Occipital lobe (tissue), 2 donors: ENCODE measurements around the gene MYOG. TPM values are rescaled to one million over a fixed set of nuclear protein-coding genes. Genes with fewer than 3 reads are reported as not detected.

Experiments used
- DNase-seq: peaks from one replicate; lab custom pipeline; 2025; lab: John Stamatoyannopoulos, UW
- total RNA-seq: library from RNA; depleted of rRNA; stranded (reverse); fragments of >200 nt; gene quantifications from one replicate; pipeline ENCODE4 v1.2.3, GENCODE V29; 2014

The MYOG gene
- total RNA-seq, 1 donor from 2014 or later, result not detected

DNA sequence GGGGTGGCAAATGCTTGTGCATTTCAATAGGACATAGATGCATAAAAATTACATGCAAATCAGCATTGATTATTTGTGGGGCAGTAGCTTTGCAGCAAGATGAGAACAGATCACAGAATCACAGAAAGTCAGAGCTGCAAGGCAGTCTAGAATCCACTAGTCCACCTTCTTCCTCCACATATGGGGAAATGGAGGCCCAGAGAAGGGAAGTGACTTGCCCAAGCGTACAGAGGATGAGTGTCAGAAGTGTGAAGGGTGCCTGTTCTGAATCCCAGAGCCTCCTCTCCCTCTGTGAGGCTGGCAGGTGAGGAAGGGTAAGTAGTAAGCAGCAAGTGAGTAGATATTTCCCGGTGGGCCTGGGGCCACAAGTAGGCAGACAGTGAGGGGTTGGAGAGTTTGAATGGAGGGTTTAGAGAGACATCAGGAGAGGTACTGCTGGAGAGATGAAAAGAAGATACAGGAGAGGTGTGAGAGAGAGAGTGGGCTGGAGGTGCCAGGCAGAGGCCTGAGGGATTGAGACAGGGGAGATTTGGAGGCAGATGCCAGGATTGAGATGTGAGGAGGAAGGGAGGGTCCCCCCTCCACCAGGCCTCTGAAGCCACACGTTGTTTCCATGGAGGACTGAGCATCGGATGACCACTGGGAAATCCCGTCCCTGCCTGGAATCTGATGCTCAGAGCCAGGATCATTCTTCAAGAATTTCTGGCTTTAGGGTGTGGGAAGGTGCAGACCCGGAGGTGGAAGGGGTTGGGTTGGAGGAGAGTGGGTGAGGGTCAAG, 4.8 kb upstream of the MYOG start:
- DNase-seq, result no peak

DNA sequence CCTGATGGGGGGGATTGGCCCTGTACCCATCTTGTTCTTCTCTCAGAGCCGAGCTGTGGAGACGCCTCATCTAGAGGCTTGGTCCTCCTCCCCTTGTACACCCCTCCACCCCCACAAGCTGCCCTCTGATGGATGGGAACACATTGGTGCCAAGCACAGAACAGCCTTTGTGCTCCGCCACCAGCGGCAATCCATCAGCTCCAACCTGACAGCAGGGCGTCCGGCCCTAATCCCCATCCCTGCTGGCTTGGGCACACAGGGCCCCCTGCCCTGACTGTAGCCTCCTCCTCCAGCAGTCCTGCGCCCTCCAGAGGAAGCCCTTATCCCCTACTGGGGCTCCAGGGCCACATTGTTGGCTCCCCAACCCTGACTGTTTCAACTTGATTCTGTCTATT, 3.8 kb upstream of the MYOG start:
- no peak for DNase-seq

GRCh38 chr1:203089001-203089650, 3.3 kb upstream of the MYOG start:
- DNase-seq, result no peak

- no peak for DNase-seq
These were observed 2.6 kb upstream of the MYOG start for GRCh38 chr1:203088441-203088840.

DNA sequence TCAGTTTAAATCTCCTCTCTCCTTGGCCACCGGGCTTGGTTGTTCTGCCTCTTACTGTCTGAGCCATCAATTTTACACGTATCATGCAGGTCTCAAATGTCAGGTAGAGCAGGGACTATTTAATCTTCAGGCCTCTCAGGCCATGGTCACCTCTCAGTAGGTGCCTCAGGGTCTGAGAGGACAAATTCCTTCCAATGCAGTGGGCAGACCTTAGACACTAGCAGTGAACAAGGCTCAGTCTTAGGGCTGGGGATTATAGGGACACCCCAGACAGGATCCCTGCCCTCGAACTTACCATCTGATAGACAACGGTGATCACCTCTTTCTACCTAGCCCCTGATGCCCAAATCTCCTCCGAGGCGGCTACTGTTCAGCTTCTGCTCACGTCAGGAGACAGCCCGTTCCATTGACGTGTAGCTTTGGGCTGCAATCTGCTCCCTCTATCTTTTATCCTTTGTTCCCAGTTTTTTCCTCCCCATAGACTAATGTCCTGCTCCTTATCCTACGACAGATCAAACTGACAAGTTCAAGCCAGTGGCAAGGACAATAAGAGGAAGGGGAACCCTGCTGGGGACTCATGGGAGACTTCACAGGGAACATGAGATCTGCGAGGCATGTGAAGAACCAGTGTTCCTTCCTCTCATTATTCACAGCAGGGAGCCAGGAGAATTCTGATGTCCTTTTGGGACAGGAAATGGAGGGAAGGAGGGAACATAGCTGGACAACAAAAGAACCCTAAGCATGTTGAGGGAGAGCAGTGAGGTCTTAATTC, 1.4 kb upstream of the MYOG start:
- no peak for DNase-seq

DNA sequence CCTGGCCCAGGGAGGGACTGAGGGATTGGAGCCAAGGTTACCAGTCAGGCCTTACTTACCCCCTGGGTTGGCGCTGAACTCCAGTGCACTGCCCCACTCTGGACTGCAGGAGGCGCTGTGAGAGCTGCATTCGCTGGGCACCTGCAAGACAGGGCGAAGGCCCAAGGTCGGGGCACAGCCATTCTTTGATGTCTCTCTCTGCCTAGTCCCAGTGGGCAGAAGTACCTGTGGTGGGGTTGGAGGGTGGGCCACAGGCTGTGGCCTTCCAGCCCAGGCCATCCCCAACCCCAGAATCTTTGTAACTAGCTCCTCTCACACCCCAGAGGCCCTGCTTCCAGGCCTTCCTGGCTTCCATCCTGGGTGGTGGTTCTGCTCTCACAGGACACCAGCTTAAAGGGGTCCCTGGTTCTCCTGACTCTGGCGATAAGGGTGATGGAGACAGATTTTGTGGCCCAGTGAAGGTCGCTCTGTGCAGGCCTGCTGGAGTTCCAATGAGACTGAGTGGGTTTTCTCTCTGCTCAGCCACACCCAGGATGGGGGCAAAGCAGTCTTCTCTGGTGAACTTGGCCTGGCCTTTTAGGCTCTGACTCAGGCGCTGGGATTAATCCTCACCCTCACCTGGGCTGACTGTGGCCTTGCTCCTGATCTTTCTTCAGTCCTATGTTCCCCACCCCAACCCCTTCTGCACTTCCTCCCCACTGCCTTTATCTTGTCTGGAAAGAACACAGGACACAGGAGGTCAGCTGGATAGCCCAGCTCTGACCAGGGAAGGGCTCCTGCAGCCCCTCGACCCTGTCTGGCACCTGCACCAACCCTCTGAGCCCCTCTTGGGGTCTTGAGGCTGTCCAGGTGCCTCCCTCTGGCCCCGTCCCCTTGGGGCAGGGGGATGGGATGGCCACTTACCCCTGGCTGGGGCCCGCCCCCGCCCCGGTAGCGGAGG, 954 bp downstream of the MYOG start:
- no peak for DNase-seq

DNA sequence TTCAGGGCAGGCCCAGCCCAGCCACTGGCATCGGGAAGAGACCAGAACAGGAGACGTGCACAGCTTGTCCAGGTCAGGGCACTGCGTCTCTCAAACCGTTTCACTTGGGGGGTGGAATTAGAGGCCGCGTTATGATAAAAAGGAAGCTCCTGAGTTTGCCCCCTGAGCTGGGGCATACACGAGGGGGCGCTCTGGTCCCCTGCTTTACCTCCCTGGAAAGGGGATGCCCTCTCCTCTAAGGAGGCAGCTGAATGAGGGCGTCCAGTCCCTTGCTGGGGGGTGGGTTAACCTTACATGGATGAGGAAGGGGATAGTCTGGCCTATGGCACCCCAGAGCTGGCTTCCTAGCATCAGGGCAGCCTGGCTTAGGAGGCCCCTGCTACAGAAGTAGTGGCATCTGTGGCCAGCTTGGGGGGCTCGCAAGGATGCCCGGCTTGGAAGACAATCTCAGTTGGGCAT, 2.3 kb downstream of the MYOG start:
- no peak for DNase-seq

DNA sequence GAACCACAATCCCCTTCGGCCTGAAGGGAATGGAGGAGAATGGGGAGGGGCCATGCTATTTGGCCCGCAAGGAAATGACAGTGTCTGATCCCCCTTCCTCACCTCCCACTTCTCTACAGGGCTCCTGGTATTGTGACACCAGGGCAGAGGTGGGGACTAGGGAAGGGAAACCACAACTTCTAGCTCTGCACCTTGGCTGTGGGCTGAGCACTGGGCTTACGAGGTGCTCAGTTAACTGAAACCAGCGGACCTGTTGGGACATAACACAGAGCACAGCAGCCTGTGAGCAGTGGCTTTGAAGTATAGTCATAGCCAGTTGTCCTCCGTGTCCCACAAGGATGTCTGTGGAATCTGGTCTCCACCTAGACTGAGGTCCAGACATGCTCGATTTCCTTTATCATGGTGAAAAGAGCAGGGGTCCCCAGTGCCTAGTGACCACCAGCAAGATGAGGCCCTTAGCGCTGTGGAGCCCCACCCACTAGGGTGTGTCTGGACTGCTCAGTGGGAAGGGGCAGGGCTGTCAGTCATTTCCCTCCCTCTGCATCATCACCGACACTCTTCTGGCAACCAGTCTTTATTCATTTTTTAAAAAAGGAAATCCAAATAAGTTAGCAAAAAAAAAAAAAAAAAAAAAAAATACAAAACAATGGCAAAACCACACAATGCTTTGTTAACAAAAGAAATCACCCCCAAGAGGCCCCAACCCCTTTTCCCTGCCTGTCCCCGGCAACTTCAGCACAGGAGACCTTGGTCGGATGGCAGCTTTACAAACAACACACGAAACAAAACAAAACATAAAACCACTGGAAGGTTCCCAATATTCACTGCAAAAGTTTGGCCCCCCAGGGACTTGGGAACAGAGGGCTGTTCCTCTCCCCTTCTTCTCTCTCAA, 3.0 kb downstream of the MYOG start:
- DNase-seq, result no peak

DNA sequence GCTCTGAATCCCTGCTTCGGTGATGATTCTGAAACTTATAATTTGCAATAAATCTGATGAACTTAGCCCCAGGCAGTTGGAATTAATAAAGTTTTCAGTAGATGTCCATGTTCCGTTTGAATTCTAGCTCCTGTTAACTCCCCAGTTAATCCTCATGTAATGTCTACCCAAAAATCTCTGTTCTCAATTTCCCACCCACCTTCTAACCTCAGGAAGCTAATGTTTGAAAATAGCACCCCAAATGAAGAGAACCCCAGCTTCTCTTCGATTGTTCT, 3.6 kb downstream of the MYOG start:
- no peak for DNase-seq

DNA sequence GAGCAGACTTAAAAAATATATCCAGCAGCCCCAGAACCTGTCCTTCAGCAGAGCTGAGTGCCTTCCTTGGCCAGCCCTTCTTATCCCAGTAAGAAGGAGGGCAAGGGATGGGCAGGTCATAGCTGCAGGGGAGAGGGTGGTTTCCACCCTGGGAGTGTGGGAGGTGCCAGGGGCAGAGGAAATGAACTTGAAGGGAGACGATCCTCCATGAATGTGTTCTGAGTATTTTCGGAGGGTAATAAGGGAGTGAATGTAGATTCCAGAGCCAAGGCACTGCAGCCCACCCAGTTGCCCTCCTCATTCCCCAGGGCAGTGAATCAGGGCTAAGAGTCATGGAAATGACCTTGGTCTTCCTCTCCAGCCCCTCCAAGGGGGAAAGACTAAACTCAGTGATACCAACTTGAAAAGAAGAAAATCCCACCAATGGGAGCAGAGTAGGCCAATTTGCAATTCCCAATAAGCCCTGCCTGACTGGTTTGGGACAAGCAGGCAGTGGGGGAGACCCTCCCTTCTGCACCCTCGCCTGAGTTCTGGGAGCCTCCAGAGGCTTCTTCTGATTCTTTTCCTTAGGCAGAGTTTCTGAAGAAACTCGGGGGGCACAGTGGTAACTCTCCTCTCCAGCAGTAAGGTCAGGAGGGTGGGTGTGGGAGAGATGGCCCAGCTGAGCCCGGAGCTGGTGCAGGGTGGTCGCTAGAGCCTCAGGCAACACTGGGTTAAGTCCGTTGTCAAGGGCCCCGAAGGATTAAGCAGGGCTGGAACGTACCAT, 4.2 kb downstream of the MYOG start:
- DNase-seq, result no peak

DNA sequence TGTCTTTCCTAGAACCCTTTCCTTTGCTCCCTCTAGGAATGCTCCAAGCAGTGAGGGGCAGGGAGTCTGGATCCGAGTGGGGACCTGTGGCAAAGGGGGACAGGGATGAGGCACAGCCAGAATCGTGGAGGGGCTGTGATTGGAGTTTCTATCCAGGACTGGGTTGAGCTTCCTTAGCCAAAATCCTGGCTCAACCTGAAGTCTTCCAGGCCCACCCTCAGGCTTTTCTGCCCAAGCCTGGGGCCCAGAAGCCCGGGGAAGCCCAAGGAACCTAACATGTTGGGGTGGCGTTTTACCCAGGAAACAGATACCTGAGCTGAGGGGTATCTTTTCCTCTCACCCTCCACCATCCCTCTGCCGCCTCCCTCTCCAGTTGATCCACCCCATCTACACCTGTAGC, 5.4 kb downstream of the MYOG start:
- no peak for DNase-seq

GRCh38 chr1:203078478-203078877, 7.3 kb downstream of the MYOG start:
- DNase-seq, result no peak

DNA sequence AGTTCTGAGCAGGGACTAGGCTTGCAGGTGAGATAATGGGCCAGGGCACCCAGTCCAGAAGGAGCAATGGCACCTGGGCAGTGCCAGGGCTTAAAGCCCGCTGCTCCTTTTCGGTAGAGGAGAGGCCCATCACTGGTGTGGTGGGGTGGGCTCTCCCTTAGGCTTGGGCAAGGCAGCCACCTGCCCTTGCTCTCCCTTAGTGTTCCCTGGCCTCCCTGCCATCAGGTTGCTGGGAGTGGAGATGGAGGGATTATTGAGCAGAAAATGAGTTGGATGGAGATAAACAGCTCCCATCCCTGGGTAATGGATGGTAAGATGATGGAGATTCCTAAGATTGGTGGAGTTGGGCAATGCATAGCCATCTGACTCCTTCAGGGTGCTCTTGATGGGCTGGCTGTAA, 7.9 kb downstream of the MYOG start:
- no peak for DNase-seq

GRCh38 chr1:203077367-203077766, 8.4 kb downstream of the MYOG start:
- DNase-seq, result no peak

GRCh38 chr1:203076031-203076511, 9.7 kb downstream of the MYOG start:
- no peak for DNase-seq

DNA sequence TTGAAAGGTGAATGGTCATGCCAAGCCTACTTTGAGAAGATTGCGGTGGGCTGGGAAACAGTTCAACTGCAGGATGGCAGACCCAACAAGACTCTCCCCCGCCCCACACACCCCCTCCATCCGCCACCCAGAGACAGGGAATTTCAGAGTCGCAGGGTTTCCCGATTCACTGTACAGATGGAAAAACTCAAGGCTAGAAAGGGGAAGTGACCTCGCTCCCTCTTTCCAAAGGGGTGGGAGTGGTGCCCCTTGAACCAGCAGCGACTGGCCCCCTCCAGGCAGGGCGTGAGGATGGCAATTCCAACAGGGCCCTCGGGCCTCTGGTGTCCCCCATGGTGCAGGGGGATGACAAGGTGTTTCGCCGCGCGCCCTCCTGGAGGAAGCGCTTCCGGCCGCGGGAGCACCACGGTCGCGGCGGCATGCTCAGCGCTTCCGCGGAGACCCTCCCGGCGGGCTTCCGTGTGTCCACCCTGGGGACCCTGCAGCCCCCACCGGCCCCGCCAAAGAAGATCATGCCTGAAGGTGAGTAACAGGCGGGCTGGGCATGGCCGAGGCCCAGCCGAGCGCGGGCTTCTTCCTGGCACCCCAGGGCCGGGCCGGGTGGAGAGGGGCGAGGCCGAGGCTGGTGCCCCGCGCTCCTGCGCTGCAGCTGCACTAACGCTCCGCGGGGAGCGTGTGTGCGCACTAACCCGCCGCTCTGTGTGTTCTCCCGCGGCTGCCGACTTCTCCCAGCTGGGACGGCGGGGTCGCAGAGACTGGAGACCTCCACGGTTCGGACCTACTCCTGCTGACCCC, 10.4 kb downstream of the MYOG start:
- no peak for DNase-seq

DNA sequence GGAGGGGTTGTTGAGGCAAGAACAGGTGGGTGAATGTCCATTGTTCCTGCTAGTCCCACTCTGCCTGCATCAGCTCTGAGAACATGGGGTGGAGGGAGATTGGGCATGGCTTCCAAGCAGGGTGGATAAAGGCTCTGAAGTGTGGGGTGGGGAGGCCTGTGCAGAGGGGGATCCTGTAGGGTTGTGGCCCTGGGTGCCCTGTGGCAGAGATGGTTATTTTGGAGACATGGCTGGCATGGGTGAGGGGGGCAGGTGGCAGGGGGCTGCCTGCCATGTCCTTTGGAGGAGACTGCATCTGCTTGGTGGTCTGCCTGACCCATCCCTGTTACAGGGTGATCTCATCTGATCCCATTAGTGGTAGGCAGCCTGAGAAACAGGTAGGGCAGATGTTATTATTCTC, 11.2 kb downstream of the MYOG start:
- no peak for DNase-seq

DNA sequence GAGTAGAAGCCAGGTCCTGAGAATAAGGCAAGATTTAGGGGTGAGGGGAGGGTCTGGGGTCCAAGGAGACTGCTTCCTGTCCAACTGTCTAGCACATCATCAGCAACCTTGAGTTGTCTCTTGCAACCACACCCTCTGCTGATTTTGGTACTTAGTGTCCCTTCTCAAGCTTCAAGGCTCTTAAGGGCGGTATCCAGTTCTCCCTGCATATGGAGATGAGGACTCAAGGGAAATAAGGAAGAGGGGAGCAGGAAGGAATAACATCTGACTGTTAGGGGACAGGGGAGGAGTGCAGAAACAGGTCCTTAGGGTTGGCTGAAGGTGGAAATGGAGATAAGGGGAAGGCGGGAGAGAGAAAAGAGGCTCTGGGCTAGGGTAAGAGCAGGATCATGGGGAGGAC, 12.3 kb downstream of the MYOG start:
- no peak for DNase-seq

DNA sequence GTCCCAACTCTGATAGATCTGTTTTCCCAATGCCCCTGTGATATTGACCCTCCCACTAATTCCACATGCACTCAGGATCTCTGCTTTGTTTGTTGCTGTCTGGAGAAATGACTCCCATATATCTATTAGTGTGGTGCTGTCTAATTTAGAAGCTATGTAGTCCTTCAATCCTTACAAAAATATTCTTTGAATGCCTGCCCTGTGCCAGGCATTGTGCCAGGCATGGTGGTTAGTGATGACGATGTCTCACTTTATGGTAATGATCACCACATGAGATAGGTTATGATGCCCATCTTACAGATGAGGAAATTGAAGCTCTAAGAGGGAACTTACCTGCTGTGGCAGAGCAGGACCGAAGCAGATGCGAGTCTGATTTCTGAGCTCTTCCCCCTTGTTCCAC, 12.9 kb downstream of the MYOG start:
- no peak for DNase-seq
